SK-N-SH treated with all-trans-retinoic acid at 6 μM for 48 hours (cell line): ENCODE data around the gene MIAT.
A peak's percentile ranks its signal among the peaks of the same experiment; 100 is the strongest.

Experiments
- ATAC-seq: fragments of 200-7000 bp; cut with Tn5 transposase; 3 replicates; pipeline ENCODE4 v1.9.1; 2020; ENCODE audit warnings: mild to moderate bottlenecking, moderate library complexity
- ARNTL ChIP-seq: fragments of 450-650 bp; formaldehyde crosslinking; IDR thresholded peaks from 2 replicates; pipeline ENCODE4 v1.5.0; 2020; ENCODE audit warnings: low read depth, mild to moderate bottlenecking, moderate library complexity, borderline replicate concordance
- BACH2 ChIP-seq: fragments of 250-450 bp; sonication (Bioruptor Pico); IDR thresholded peaks from 2 replicates; pipeline ENCODE4 v1.9.0; 2021; ENCODE audit warnings: mild to moderate bottlenecking, borderline replicate concordance
- CREB5 ChIP-seq: fragments of 250-450 bp; sonication (Bioruptor Pico); IDR thresholded peaks from 2 replicates; pipeline ENCODE4 v1.5.1; 2020; ENCODE audit warnings: low read depth, mild to moderate bottlenecking, moderate library complexity
- CSDC2 ChIP-seq: fragments of 250-450 bp; sonication (Bioruptor Pico); IDR thresholded peaks from 2 replicates; pipeline ENCODE4 v1.5.0; 2020; ENCODE audit warnings: mild to moderate bottlenecking, moderate library complexity
- ESRRG ChIP-seq: fragments of 250-450 bp; sonication (Bioruptor Pico); IDR thresholded peaks from 2 replicates; pipeline ENCODE4 v1.6.1; 2021; ENCODE audit warnings: mild to moderate bottlenecking
- GLIS3 ChIP-seq: fragments of 250-450 bp; sonication (Bioruptor Pico); IDR thresholded peaks from 2 replicates; pipeline ENCODE4 v1.5.0; 2020; ENCODE audit warnings: mild to moderate bottlenecking, moderate library complexity
- ISL1 ChIP-seq: fragments of 250-450 bp; sonication (Bioruptor Pico); IDR thresholded peaks from 2 replicates; pipeline ENCODE4 v2.1.2; 2022; ENCODE audit warnings: mild to moderate bottlenecking, moderate library complexity
- PATZ1 ChIP-seq: fragments of 250-450 bp; sonication (Bioruptor Pico); IDR thresholded peaks from 2 replicates; pipeline ENCODE4 v1.8.0; 2020; ENCODE audit warnings: mild to moderate bottlenecking, moderate library complexity, borderline replicate concordance
- PPARA ChIP-seq: fragments of 250-450 bp; sonication (Bioruptor Pico); IDR thresholded peaks from 2 replicates; pipeline ENCODE4 v1.5.0; 2020; ENCODE audit warnings: mild to moderate bottlenecking, borderline replicate concordance
- RARB ChIP-seq: fragments of 250-450 bp; sonication (Bioruptor Pico); IDR thresholded peaks from 2 replicates; pipeline ENCODE4 v1.8.0; 2021; ENCODE audit warnings: mild to moderate bottlenecking, moderate library complexity
- SNAI2 ChIP-seq: fragments of 250-450 bp; sonication (Bioruptor Pico); IDR thresholded peaks from 2 replicates; pipeline ENCODE4 v1.5.0; 2020; ENCODE audit warnings: mild to moderate bottlenecking, moderate library complexity
- TOX ChIP-seq: fragments of 250-450 bp; sonication (Bioruptor Pico); IDR thresholded peaks from 2 replicates; pipeline ENCODE4 v1.8.0; 2021; ENCODE audit warnings: mild to moderate bottlenecking, moderate library complexity, borderline replicate concordance
- TSHZ2 ChIP-seq: fragments of 250-450 bp; sonication (Bioruptor Pico); IDR thresholded peaks from 2 replicates; pipeline ENCODE4 v1.5.0; 2020; ENCODE audit warnings: mild to moderate bottlenecking, moderate library complexity
- ZC3H10 ChIP-seq: fragments of 250-450 bp; sonication (Bioruptor Pico); IDR thresholded peaks from 2 replicates; pipeline ENCODE4 v1.5.1; 2021; ENCODE audit warnings: mild to moderate bottlenecking, moderate library complexity
- ZFP3 ChIP-seq: fragments of 250-450 bp; sonication (Bioruptor Pico); IDR thresholded peaks from 2 replicates; pipeline ENCODE4 v1.5.0; 2020; ENCODE audit warnings: mild to moderate bottlenecking, moderate library complexity
- ZFP30 ChIP-seq: fragments of 450-650 bp; formaldehyde crosslinking; IDR thresholded peaks from 2 replicates; pipeline ENCODE4 v1.5.0; 2022; ENCODE audit warnings: mild to moderate bottlenecking, moderate library complexity
- ZNF565 ChIP-seq: fragments of 450-650 bp; formaldehyde crosslinking; conservative IDR thresholded peaks from 2 replicates; pipeline ENCODE4 v1.5.0; 2020; ENCODE audit warnings: low read depth, mild to moderate bottlenecking, moderate library complexity
- ZNF70 ChIP-seq: fragments of 450-650 bp; formaldehyde crosslinking; IDR thresholded peaks from 2 replicates; pipeline ENCODE4 v1.5.0; 2020; ENCODE audit warnings: mild to moderate bottlenecking, moderate library complexity
- ZNF8 ChIP-seq: fragments of 450-650 bp; formaldehyde crosslinking; IDR thresholded peaks from 2 replicates; pipeline ENCODE4 v1.5.0; 2020; ENCODE audit warnings: mild to moderate bottlenecking, moderate library complexity
- TF ChIP-seq, protein P1 (sequence below): fragments of 250-450 bp; sonication (Bioruptor Pico); IDR thresholded peaks from 2 replicates; pipeline ENCODE4 v1.5.1; 2021; ENCODE audit warnings: mild to moderate bottlenecking, moderate library complexity

Gene MIAT

GRCh38 chr22:26680485-26680884 lies 23.1 kb downstream of the MIAT start:
- no peak for TF ChIP-seq RARB (CRISPR knock-in tag)
- TF ChIP-seq ESRRG (CRISPR knock-in tag) = no peak

DNA sequence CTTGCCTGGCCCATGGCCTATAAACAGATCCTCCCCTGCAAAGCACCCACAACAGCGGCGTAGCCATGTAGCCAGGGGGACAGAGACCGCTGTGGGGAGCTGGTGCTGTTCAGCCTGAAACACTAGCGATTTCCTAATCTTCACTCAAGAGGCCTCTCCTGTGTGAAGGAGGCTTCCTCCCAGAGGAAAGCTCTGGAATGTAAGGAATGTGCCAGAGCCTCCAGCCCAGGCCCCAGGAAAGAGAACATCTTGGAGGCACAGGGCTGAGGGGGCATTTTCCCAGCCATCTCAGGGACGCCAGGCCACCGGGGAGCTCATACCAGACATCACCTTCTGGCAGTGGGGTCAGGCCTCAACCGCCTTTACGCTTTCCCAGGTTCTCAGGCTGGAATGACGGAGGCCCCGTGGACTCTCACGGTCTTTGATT lies 24.0 kb downstream of the MIAT start:
- peak; percentile 48; the same call in 2 of the 3 replicates for ATAC-seq
- no peak for TF ChIP-seq ZNF70 (CRISPR knock-in tag)

More at GRCh38 chr22:26680485-26680884, 23.1 kb downstream of the MIAT start:
- no peak for ATAC-seq

- TF ChIP-seq ZNF8 (CRISPR knock-in tag) (no peak), ISL1 (CRISPR knock-in tag) (no peak), ZNF565 (CRISPR knock-in tag) (no peak), ESRRG (CRISPR knock-in tag) (no peak), ZFP30 (no peak), ZC3H10 (CRISPR knock-in tag) (no peak), BACH2 (CRISPR knock-in tag) (no peak), PPARA (CRISPR knock-in tag) (no peak), PATZ1 (no peak), ZFP3 (CRISPR knock-in tag) (no peak), ZNF70 (CRISPR knock-in tag) (no peak), TSHZ2 (CRISPR knock-in tag) (no peak), GLIS3 (CRISPR knock-in tag) (no peak)
- TF ChIP-seq, protein P1, sequence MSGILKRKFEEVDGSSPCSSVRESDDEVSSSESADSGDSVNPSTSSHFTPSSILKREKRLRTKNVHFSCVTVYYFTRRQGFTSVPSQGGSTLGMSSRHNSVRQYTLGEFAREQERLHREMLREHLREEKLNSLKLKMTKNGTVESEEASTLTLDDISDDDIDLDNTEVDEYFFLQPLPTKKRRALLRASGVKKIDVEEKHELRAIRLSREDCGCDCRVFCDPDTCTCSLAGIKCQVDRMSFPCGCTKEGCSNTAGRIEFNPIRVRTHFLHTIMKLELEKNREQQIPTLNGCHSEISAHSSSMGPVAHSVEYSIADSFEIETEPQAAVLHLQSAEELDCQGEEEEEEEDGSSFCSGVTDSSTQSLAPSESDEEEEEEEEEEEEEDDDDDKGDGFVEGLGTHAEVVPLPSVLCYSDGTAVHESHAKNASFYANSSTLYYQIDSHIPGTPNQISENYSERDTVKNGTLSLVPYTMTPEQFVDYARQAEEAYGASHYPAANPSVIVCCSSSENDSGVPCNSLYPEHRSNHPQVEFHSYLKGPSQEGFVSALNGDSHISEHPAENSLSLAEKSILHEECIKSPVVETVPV (CRISPR knock-in tag) = no peak
- TF ChIP-seq, all 23 proteins: peak for 0
- ATAC-seq = no peak
Observed at GRCh38 chr22:26684168-26684567, 26.8 kb downstream of the MIAT start.

DNA sequence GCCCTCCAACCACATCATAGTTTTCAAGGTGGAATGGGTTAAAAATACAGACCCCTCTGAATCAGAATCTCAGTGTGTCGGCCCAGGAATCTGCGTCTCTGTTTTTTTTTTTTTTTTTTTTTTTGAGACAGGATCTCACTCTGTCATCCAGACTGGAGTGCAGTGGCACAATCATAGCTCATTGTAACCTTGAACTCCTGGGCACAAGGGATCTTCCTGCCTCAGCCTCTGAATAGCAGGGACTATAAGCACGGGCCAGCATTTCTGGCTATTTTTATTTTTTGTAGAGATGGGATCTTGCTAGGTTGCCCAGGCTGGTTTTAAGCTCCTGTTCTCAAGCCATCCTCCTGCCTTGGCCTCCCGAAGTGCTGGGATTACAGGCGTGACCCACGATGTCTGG lies 28.2 kb downstream of the MIAT start:
- ATAC-seq = no peak
- TF ChIP-seq ARNTL (CRISPR knock-in tag) (no peak), ISL1 (CRISPR knock-in tag) (no peak), PATZ1 (no peak), TOX (CRISPR knock-in tag) (no peak), ZC3H10 (CRISPR knock-in tag) (no peak), ZNF8 (CRISPR knock-in tag) (no peak), SNAI2 (CRISPR knock-in tag) (no peak), CSDC2 (no peak), CREB5 (no peak), PPARA (CRISPR knock-in tag) (no peak)
- TF ChIP-seq, protein P1 (CRISPR knock-in tag) = no peak
